Thoracic aorta (tissue), 2 donors: ENCODE measurements around the gene NOC2L. TPM values are rescaled to one million over a fixed set of nuclear protein-coding genes. Genes with fewer than 3 reads are reported as not detected.

Experiments
- ATAC-seq: fragments of 150-250 bp; one replicate; pipeline ENCODE4 v1.8.0; 2017; ENCODE audit warnings: low read depth; ENCODE audit not compliant: insufficient number of reproducible peaks, low FRiP score
- DNase-seq: peaks from one replicate; pipeline ENCODE4 v3.0.0-alpha.2; 2020; ENCODE audit warnings: low spot score
- H3K27ac ChIP-seq, 2 donors: fragments of 200-600 bp; sonication (generic); 1 replicate in 1 of 2; 2 replicates in 1 of 2; pipeline ENCODE4 v1.5.1; 2016; ENCODE audit warnings: mild to moderate bottlenecking in 2 of 2, moderate library complexity in 2 of 2
- H3K27me3 ChIP-seq: fragments of 200-600 bp; sonication (generic); replicated peaks from 2 replicates; pipeline ENCODE4 v1.6.0; 2016; ENCODE audit warnings: mild to moderate bottlenecking; ENCODE audit not compliant: insufficient read depth
- H3K36me3 ChIP-seq: fragments of 200-600 bp; sonication (generic); one replicate; pipeline ENCODE4 v1.5.1; 2016
- H3K4me1 ChIP-seq, 2 donors: fragments of 200-600 bp; sonication (generic); 1 replicate in 1 of 2; 2 replicates in 1 of 2; pipeline versions ENCODE4 v1.5.1 to v1.6.0; 2016; ENCODE audit warnings: low read depth in 2 of 2, mild to moderate bottlenecking in 1 of 2; ENCODE audit not compliant: control insufficient read depth in 1 of 2
- H3K4me3 ChIP-seq: fragments of 200-600 bp; sonication (generic); 2 replicates; pipeline ENCODE4 v1.5.1; 2016; ENCODE audit warnings: mild to moderate bottlenecking
- H3K9me3 ChIP-seq: fragments of 200-600 bp; sonication (generic); 2 replicates; pipeline ENCODE4 v1.5.1; 2016
- total RNA-seq, 2 donors: library from RNA; depleted of rRNA; stranded (reverse); fragments of >200 nt; gene quantifications; one replicate each; pipeline versions ENCODE4 v1.1.0 to v1.2.3, GENCODE V29; 2016
- TF ChIP-seq, protein P1 (sequence below): fragments of 200-600 bp; sonication (generic); IDR thresholded peaks from one replicate; pipeline ENCODE4 v1.5.1; 2019; ENCODE audit warnings: antibody characterized with exemption

The NOC2L gene
- total RNA-seq, 2 donors from 2014 or later, result 33.8 to 47.2 TPM

- ATAC-seq (no peak), DNase-seq (no peak)
- Histone ChIP-seq H3K4me1 (peaks cover 22 to 34% of the 10 kb centered on the region in 2 donors), H3K4me3 (no peak overlapping the region), H3K27me3 (peaks cover 6% of the 10 kb centered on the region), H3K9me3 (no peaks in the 10 kb centered on the region), H3K36me3 (no peaks in the 10 kb centered on the region), H3K27ac (no peak overlapping the region)
- TF ChIP-seq, protein P1, sequence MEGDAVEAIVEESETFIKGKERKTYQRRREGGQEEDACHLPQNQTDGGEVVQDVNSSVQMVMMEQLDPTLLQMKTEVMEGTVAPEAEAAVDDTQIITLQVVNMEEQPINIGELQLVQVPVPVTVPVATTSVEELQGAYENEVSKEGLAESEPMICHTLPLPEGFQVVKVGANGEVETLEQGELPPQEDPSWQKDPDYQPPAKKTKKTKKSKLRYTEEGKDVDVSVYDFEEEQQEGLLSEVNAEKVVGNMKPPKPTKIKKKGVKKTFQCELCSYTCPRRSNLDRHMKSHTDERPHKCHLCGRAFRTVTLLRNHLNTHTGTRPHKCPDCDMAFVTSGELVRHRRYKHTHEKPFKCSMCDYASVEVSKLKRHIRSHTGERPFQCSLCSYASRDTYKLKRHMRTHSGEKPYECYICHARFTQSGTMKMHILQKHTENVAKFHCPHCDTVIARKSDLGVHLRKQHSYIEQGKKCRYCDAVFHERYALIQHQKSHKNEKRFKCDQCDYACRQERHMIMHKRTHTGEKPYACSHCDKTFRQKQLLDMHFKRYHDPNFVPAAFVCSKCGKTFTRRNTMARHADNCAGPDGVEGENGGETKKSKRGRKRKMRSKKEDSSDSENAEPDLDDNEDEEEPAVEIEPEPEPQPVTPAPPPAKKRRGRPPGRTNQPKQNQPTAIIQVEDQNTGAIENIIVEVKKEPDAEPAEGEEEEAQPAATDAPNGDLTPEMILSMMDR, result no peak
These were observed 20.2 kb downstream of the NOC2L start for GRCh38 chr1:938711-939489.

- TF ChIP-seq, protein P1, result no peak
- Histone ChIP-seq H3K27me3 (peaks cover 6% of the 10 kb centered on the region), H3K36me3 (no peaks in the 10 kb centered on the region), H3K9me3 (no peaks in the 10 kb centered on the region), H3K27ac (no peak overlapping the region), H3K4me3 (no peak overlapping the region), H3K4me1 (peaks cover 22 to 34% of the 10 kb centered on the region in 2 donors)
- DNase-seq (no peak), ATAC-seq (no peak)
These were observed 20.9 kb downstream of the NOC2L start for GRCh38 chr1:938088-938683.

DNA sequence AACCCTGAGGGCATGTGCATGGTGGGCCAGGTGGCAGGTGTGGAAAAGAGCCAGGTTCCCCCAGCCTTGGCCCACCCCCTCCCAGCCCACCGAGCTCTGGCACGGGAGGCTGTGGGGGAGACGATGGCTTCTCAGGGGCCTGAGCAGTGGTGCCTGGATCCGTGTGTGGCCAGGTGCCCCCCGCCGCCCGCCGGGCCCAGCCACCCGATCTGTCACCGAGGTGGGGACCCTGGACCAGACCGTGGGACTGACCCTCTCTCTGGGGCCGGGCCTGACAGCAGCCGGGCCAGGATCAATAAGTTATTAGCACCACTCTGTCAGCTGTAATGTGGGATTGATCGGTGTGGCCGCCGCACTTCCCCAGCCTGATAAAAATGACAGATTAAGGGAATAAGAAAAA is 21.5 kb downstream of the NOC2L start:
- Histone ChIP-seq H3K27ac (no peak overlapping the region), H3K27me3 (no peaks in the 10 kb centered on the region)
- no peak for ATAC-seq

DNA sequence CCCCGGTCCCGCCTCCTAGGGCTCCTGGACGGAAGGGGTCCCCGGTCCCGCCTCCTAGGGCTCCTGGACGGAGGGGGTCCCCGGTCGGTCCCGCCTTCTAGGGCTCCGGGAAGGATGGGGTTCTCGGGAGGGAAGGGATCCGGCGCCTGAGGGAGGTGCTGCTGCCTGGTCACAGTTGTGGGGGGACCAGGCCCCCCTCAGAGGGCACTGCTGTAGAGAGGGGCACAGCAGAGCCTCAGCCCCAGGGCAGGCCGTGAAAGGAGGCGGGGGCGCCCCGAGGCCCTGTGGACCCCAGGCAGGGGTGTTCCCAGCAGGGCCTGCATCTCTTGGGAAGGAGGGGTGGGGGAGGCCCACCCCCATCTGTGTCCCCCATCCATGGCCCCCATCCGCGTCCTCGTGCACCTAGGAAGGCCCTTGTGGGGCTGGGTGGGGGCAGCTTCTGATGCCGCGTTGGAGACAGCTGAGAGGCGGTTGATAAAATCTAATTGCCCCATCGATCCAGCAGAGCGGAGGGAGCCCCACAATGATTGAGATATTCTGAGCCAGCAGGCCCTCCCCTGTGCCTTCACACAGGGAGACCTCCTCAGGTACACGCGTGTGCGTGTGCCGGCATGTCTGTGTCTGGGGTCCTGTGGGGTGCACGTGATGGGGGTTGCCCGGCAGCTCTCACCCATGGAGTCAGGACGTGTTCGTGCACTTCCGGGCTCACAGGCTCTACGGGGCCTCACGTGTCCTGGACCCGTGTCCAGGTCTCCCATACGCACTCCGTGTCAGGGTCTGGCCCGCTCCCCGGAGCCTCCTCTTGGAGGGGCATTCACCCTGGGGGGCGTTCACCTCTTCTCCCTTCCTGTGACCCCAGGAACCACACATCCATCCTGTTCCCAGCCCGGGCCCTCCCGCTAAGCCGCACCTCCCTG is 22.4 kb downstream of the NOC2L start:
- Histone ChIP-seq H3K9me3 (no peaks in the 10 kb centered on the region), H3K4me1 (peaks cover 15 to 22% of the 10 kb centered on the region in 2 donors), H3K36me3 (no peaks in the 10 kb centered on the region), H3K4me3 (no peak overlapping the region), H3K27ac (no peak overlapping the region), H3K27me3 (no peaks in the 10 kb centered on the region)
- DNase-seq (no peak), ATAC-seq (no peak)
- TF ChIP-seq, protein P1, result no peak

More for the DNA sequence above, 21.5 kb downstream of the NOC2L start:
- no peak for DNase-seq
- Histone ChIP-seq H3K4me3 (no peak overlapping the region), H3K4me1 (peaks cover 22 to 30% of the 10 kb centered on the region in 2 donors), H3K36me3 (no peaks in the 10 kb centered on the region), H3K9me3 (no peaks in the 10 kb centered on the region)
- TF ChIP-seq, protein P1, result no peak

DNA sequence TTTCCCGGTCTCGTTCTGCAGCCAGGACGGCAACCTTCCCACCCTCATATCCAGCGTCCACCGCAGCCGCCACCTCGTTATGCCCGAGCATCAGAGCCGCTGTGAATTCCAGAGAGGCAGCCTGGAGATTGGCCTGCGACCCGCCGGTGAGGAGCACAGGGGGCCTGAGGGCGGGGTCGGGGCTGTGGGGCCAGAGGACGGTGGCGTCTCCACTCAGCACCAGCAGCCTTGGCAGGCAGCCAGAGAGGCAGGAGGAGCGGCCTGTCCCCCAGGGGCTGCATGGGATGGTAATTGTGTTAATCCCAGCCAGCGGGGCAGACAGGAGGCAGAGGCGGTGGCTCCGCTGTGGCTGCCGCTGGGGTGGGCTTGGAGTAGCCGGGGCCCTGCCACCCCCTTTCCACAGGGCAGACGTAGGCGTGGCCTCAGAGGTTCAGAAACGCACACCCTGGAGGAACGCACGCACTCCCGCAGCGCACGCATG is 23.3 kb downstream of the NOC2L start:
- ATAC-seq (no peak), DNase-seq (no peak)
- Histone ChIP-seq H3K27ac (no peak overlapping the region), H3K36me3 (no peaks in the 10 kb centered on the region), H3K4me3 (no peak overlapping the region), H3K4me1 (peaks cover 9 to 14% of the 10 kb centered on the region in 2 donors), H3K27me3 (no peaks in the 10 kb centered on the region), H3K9me3 (no peaks in the 10 kb centered on the region)
- TF ChIP-seq, protein P1, result no peak
